Measurements from ENCODE around the gene EIF3D.

EIF3D gene

GRCh38 chr22:36528795-36529751, at the start of gene EIF3D:
Gene EIF3D, minus strand, starts transcription at chr22:36529166. Its CDS starts 3,045 bp downstream, at chr22:36526121.
- peak; percentile 100 for DNase-seq (ENCODE audit: low read depth)

GRCh38 chr22:36578619-36579018, 49.7 kb upstream of the EIF3D start:
- no peak for DNase-seq (ENCODE audit: low read depth)

GRCh38 chr22:36577019-36577418, 48.1 kb upstream of the EIF3D start:
- peak; percentile 96 for DNase-seq (ENCODE audit: low read depth)

GRCh38 chr22:36574728-36575127, 45.8 kb upstream of the EIF3D start:
- DNase-seq (ENCODE audit: low read depth), result no peak

- no peak for DNase-seq (ENCODE audit: low read depth)
Measured at GRCh38 chr22:36573815-36574363, 44.9 kb upstream of the EIF3D start.

GRCh38 chr22:36571991-36572390, 43.0 kb upstream of the EIF3D start:
- no peak for DNase-seq (ENCODE audit: low read depth)

- peak; percentile 40 for DNase-seq (ENCODE audit: low read depth)
Measured at GRCh38 chr22:36569999-36570398, 41.0 kb upstream of the EIF3D start.

- DNase-seq (ENCODE audit: low read depth), result no peak
Measured at GRCh38 chr22:36568846-36569245, 39.9 kb upstream of the EIF3D start.

GRCh38 chr22:36566720-36567119, 37.8 kb upstream of the EIF3D start:
- DNase-seq (ENCODE audit: low read depth), result no peak

GRCh38 chr22:36565686-36566085, 36.7 kb upstream of the EIF3D start:
- DNase-seq (ENCODE audit: low read depth), result peak; percentile 47

GRCh38 chr22:36565159-36565507, 36.2 kb upstream of the EIF3D start:
- DNase-seq (ENCODE audit: low read depth), result no peak

GRCh38 chr22:36564422-36565158, 35.6 kb upstream of the EIF3D start:
- DNase-seq (ENCODE audit: low read depth), result no peak

GRCh38 chr22:36563898-36564297, 34.9 kb upstream of the EIF3D start:
- no peak for DNase-seq (ENCODE audit: low read depth)

- no peak for DNase-seq (ENCODE audit: low read depth)
Measured at GRCh38 chr22:36563444-36563843, 34.5 kb upstream of the EIF3D start.

- DNase-seq (ENCODE audit: low read depth), result no peak
Measured at GRCh38 chr22:36563001-36563400, 34.0 kb upstream of the EIF3D start.

GRCh38 chr22:36562261-36562835, 33.4 kb upstream of the EIF3D start:
- DNase-seq (ENCODE audit: low read depth), result peak; percentile 81

- no peak for DNase-seq (ENCODE audit: low read depth)
Measured at GRCh38 chr22:36561291-36561811, 32.4 kb upstream of the EIF3D start.

GRCh38 chr22:36560001-36560400, 31.0 kb upstream of the EIF3D start:
- no peak for DNase-seq (ENCODE audit: low read depth)

GRCh38 chr22:36554098-36554497, 25.1 kb upstream of the EIF3D start:
- no peak for DNase-seq (ENCODE audit: low read depth)

GRCh38 chr22:36552289-36552688, 23.3 kb upstream of the EIF3D start:
- no peak for DNase-seq (ENCODE audit: low read depth)

GRCh38 chr22:36550701-36551495, 21.9 kb upstream of the EIF3D start:
- no peak for DNase-seq (ENCODE audit: low read depth)
